Left ventricle myocardium superior (tissue), 1 donor: Measurements from ENCODE around the gene ITPR2. TPM values are rescaled to one million over a fixed set of nuclear protein-coding genes. Genes with fewer than 3 reads are reported as not detected.
"Not testable (repeated sequence)": the region's sequence is repeated elsewhere in the genome, so short reads cannot be mapped to it uniquely, and the experiment has no call there.

Experiments used
- ATAC-seq: fragments of 200-7000 bp; cut with Tn5 transposase; one replicate; pipeline ENCODE4 v1.9.1; 2020; ENCODE audit warnings: mild to moderate bottlenecking, moderate library complexity
- DNase-seq: peaks from one replicate; pipeline ENCODE4 v3.0.0-alpha.2; 2020
- intact Hi-C: fragments of 100-400 bp; cut with micrococcal nuclease; formaldehyde crosslinking; loops from one replicate; pipeline ENCODE4 v1.11.0; 2022
- total RNA-seq: library from RNA; stranded (reverse); fragmentation: NEBNext Ultra II Directional; extraction: Animal tissue kit (Norgen Biotek cat#: 25700); gene quantifications from one replicate; pipeline ENCODE4 v1.2.1, GENCODE V29; 2021
- donor health status: DM: no; HTN: yes; CAD: no; lungs with severe emphysema.

ITPR2 gene
- total RNA-seq, 1 donor from 2014 or later = 10.5 TPM

- DNase-seq = no peak
- intact Hi-C loops = no loop called here
- no peak for ATAC-seq
These were observed 136.9 kb downstream of the ITPR2 start for GRCh38 chr12:26696048-26696612.

DNA sequence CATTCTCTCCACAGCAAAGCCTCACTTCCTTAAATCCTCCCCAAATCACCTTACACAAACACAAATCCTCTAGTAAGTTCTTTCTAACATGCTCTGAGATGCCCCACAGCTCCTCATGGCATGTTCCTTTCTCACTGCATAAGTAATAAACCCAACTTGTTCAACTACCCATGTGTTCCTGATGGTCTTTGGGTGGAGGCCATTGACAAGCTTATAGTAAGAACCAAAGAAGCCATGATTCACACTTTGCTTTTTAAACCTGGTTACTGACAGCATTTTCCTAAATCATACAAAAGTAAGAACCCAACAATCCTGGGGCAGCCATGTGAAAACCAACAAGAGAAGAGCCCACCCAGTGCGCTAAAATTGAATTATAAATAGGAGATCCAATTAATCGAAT is 138.6 kb downstream of the ITPR2 start:
- intact Hi-C loops = no loop called here
- ATAC-seq (no peak), DNase-seq (no peak)

DNA sequence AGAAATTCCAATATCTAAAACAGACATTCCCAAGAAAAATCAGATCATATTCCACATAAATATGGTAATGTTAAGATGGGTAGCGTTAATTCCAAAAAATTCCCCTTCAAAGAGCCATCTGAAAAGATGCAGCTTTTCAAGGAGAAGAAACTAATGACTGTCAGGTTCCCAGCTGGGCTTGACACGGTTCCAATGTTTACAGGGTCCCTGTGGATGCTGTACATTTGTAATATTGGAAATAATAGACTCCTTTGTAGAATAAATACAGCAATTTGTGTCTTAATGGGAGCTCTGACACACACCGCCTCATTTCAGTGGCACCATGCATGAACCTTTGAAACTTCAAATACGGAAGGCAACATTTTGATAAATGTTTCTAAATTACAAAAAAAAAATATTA is 140.6 kb downstream of the ITPR2 start:
- no peak for ATAC-seq
- intact Hi-C loops = no loop called here
- DNase-seq = no peak

GRCh38 chr12:26691234-26691970 is 141.6 kb downstream of the ITPR2 start:
- DNase-seq (no peak), ATAC-seq (no peak)
- intact Hi-C loops = no loop called here

DNA sequence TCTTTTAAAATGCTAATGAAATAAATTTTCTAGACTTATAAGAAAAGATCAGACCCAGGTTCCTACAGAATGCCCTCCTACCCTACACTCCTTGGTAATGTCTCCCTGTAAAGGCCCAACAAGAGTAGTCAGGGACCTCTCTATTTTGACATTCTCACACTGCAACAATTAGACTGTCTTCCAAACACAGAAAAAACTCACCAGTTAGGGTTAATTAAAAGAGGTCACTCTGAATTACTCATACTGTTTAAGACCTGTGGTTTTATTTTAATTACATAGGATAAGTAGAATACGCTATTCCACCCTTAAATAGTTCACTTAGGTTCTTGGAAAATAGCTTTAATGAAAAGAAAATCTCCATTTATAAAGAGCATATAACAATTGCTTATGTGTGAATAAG is 142.4 kb downstream of the ITPR2 start:
- intact Hi-C loops = no loop called here
- no peak for DNase-seq
- ATAC-seq = no peak

GRCh38 chr12:26689281-26689841 is 143.6 kb downstream of the ITPR2 start:
- DNase-seq (no peak), ATAC-seq (no peak)
- intact Hi-C loops = no loop called here

DNA sequence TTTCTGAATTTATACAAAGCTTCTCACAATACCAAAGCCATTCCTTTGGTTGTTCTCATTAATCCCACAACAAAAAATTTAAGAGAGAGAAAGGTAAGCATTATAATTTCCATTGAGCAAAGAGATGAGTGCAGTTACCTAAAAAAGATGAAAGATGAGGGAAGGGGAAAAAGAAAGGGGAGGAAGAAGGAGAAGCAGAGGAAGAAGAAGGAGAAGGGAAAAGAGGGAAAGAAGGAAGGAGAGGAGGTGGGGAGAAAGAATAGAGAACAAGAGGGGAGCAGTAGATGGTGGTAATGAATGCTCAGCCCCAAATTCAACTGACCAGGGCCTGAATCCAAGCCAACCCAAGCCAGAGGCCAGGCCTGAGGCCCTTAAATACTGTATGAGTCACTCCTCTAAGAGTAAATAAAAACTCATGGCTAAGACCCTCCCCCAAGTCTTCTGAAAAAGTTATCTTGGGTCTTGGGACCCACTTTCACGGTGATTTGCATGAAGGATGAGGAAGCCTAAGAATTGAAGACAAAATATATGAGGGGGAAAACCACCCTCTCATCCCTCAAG is 144.6 kb downstream of the ITPR2 start:
- intact Hi-C loops = no loop called here
- DNase-seq (no peak), ATAC-seq (no peak)

GRCh38 chr12:26686408-26686807 is 146.6 kb downstream of the ITPR2 start:
- intact Hi-C loops = no loop called here

DNA sequence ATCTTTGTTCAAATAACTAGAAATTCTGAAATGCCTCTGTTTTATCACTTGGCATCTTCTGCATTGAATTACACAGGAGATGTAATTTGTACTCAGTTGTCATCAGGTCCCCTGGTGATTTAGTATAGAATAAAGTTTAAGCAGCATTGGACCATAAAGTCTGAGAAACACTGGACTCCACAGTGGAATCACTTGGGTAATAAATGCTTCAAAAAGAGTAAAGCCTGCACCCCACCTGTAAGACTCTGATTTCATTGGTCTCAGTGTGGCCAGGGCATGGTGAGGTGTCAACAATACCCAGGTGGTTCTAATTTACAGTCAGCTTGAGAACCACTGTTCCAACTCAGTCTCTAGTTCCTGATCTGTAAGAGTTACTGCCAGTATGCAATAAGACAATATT is 148.9 kb downstream of the ITPR2 start:
- no peak for DNase-seq
- no peak for ATAC-seq
- intact Hi-C loops = no loop called here

More at GRCh38 chr12:26686408-26686807, 146.6 kb downstream of the ITPR2 start:
- DNase-seq (no peak), ATAC-seq (no peak)

- intact Hi-C loops = no loop called here
- ATAC-seq (no peak), DNase-seq (no peak)
These were observed 149.6 kb downstream of the ITPR2 start for GRCh38 chr12:26683443-26683842.

DNA sequence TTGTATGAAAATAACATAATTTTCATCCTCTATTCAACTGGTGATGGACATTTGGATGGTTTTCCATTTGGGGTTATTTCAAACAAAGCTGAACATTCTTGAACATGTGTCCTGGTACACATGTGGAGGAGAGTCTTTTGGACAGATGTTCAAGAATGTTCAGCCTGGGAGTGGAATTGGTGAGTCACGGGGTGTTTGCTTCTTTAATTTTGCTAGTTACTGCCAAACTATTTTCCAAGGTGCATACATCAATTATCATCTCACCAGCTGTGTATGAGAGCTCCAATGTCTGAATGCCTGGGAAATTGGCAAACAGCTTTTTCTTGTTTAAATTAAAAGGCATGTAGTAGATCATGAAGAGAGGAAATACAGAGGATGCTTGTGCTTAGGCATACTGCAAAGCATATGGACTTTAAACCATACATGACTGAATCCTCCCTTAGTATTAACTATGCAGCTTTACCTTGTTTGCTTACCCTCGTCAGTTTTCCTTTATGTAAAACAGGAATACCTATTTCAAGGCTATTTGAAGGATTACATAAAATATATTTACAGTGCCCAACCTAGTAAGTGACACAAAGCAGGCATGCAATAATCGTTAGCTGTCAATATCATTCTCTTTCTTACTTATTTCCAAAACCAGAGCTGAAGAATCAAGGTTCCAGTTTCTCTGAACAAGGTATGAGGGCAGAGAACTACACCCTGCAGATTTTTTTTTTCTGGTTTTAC is 152.1 kb downstream of the ITPR2 start:
- ATAC-seq (no peak), DNase-seq (no peak)
- intact Hi-C loops = no loop called here

GRCh38 chr12:26678697-26679660 is 154.0 kb downstream of the ITPR2 start:
- DNase-seq (no peak), ATAC-seq (no peak)
- intact Hi-C loops = no loop called here

- DNase-seq, intact Hi-C loops, ATAC-seq: not testable (repeated sequence)
These were observed 161.5 kb downstream of the ITPR2 start for GRCh38 chr12:26671487-26671886.

GRCh38 chr12:26668847-26669246 is 164.1 kb downstream of the ITPR2 start:
- ATAC-seq = no peak
- intact Hi-C loops = no loop called here
- DNase-seq = no peak

DNA sequence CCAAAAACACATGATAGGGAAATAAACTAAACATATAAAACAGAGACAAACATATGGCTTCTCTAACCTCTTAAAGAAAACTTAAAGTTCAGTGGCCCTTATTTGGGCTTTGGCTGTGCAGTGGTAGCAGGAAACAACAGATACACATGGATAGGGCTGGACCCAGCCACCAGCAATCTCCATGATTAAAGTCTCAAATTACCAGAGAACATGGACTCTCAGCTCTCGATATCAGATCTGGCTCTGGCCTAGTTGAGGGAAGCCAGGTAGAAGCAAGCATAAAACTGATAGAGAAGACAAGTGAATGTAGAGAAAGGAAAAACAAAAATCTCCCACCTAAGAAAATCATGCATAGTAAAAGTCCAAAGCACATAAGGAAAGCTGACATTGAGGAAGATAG is 164.8 kb downstream of the ITPR2 start:
- DNase-seq (no peak), ATAC-seq (no peak)
- intact Hi-C loops = no loop called here

- DNase-seq = no peak
- intact Hi-C loops = no loop called here
- ATAC-seq = no peak
These were observed 166.7 kb downstream of the ITPR2 start for GRCh38 chr12:26666286-26666685.

- ATAC-seq (no peak), DNase-seq (no peak)
- intact Hi-C loops = no loop called here
These were observed 171.6 kb downstream of the ITPR2 start for GRCh38 chr12:26661399-26661798.

DNA sequence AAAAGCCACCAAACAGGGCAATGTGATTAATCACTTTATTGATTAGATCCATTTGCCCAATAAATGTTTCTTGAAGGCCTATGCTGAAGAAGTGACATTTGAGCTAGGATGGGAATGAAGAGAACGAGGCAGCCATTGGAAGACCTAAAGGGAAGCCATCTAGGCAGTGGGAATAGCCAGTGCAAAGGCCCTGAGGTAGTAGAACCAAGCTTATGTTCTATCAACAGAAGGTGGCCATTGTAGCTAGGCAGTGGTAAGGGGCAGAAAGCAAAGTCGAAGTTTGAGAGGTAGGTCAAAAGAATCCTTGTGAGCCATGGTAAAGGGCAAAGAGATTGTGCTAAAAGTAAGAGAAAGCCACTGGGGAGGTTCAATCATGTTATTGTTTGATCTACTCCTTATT is 173.1 kb downstream of the ITPR2 start:
- ATAC-seq (no peak), DNase-seq (no peak)
- intact Hi-C loops = loop anchor here (10.0 kb wide), 1 partner anchor 565 kb away; no protein-coding TSS in a partner anchor

DNA sequence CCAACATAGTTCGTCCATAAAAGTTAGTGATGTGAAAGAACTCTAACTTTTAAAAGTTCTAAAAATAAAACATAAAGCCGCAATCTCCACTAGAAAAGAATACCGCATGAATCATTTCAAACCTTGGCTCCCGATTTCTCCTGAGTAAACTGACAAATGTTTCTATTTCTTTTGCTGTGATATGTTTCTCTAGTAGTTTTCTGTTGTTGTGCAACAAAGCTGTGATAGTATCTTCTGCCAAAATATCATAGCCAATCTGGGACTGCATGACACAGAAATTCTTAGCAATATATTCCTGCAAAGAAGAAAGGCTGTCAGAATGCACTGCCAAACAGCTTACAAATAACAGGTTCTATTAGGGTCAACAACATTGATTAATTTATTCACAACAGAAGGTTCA is 174.0 kb downstream of the ITPR2 start:
- no peak for ATAC-seq
- DNase-seq = no peak
- intact Hi-C loops = loop anchor here (10.0 kb wide), 1 partner anchor 564 kb away; no protein-coding TSS in a partner anchor
